PC-3 (cell line): Measurements from ENCODE around the gene RFLNA.

Experiments used
- EZH2phosphoT487 ChIP-seq: fragments of 300-600 bp; sonication (generic); IDR thresholded peaks from 2 replicates; pipeline ENCODE4 v1.6.1; 2018; ENCODE audit warnings: mild to moderate bottlenecking, antibody characterized with exemption, low read length, borderline replicate concordance
- TF ChIP-seq, protein P1 (sequence below): fragments of 300-600 bp; sonication (generic); conservative IDR thresholded peaks from 2 replicates; pipeline ENCODE4 v1.5.1; 2017; ENCODE audit warnings: antibody characterized with exemption, low read depth, mild to moderate bottlenecking, low read length

DNA sequence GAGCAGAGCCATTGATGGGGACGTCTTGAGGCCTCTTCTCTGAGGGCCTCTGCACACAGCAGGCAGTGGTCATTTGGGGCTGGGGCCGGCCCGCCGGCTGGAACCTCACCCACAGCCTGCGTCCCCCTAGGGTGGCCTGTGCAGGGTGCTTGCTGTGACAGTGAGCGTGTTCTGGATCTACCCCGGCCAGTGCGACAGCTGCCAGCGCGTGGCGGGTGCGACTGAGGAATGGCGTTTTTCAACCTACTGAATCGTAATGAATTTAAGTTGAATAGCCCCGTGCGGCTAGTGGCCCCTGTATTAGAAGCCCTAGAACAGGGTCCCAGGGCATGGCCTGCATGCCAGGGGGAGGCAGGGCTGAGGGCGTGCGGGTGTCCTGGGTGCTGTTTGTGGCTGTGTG lies 13.8 kb downstream of the RFLNA start:
- TF ChIP-seq, protein P1, sequence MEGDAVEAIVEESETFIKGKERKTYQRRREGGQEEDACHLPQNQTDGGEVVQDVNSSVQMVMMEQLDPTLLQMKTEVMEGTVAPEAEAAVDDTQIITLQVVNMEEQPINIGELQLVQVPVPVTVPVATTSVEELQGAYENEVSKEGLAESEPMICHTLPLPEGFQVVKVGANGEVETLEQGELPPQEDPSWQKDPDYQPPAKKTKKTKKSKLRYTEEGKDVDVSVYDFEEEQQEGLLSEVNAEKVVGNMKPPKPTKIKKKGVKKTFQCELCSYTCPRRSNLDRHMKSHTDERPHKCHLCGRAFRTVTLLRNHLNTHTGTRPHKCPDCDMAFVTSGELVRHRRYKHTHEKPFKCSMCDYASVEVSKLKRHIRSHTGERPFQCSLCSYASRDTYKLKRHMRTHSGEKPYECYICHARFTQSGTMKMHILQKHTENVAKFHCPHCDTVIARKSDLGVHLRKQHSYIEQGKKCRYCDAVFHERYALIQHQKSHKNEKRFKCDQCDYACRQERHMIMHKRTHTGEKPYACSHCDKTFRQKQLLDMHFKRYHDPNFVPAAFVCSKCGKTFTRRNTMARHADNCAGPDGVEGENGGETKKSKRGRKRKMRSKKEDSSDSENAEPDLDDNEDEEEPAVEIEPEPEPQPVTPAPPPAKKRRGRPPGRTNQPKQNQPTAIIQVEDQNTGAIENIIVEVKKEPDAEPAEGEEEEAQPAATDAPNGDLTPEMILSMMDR, result no peak
- TF ChIP-seq EZH2phosphoT487, result no peak
